H1 (cell line): ENCODE data around the gene TMEM250. TPM values are rescaled to one million over a fixed set of nuclear protein-coding genes. Genes with fewer than 3 reads are reported as not detected.

Source experiments
- CTCF ChIA-PET: fragments of 300-600 bp; sonication (Branson Sonifier 250); formaldehyde crosslinking; loops from one replicate; lab custom pipeline; 2021; ENCODE audit not compliant: partially characterized antibody; lab: Charles Lee
- POLR2A ChIA-PET: fragments of 300-600 bp; sonication (Branson Sonifier 250); formaldehyde crosslinking; loops from one replicate; lab custom pipeline; 2021; ENCODE audit warnings: inconsistent platforms; ENCODE audit not compliant: partially characterized antibody; lab: Charles Lee
- DNase-seq, 2 experiments: peaks; one replicate each; pipeline versions ENCODE4 v3.0.0 to v3.0.0-alpha.2; 2010 to 2022; ENCODE audit warnings: low spot score in 2 of 2, low read depth in 1 of 2, mixed read lengths in 1 of 2
- FAIRE-seq: peaks from 2 replicates; lab custom pipeline; 2011; peaks lifted over from hg19 to GRCh38; lab: Jason Lieb, UNC
- H2AFZ ChIP-seq: 2 replicates; pipeline ENCODE4 v1.8.1; 2012; ENCODE audit warnings: low read length, inconsistent platforms
- H2AK5ac ChIP-seq: 2 replicates; pipeline ENCODE4 v1.6.1; 2013; ENCODE audit warnings: low read depth, low read length
- H2BK120ac ChIP-seq: replicated peaks from 2 replicates; pipeline ENCODE3; 2013; ENCODE audit warnings: low read depth, low read length, inconsistent platforms
- H2BK12ac ChIP-seq: 2 replicates; pipeline ENCODE4 v1.6.1; 2013; ENCODE audit warnings: low read depth, low read length
- H2BK15ac ChIP-seq: 2 replicates; pipeline ENCODE4 v1.6.1; 2013; ENCODE audit warnings: low read length
- H2BK20ac ChIP-seq: 2 replicates; pipeline ENCODE4 v1.6.1; 2013; ENCODE audit warnings: low read length
- H2BK5ac ChIP-seq: 2 replicates; pipeline ENCODE4 v1.6.1; 2013; ENCODE audit warnings: low read depth, low read length
- H3K14ac ChIP-seq: 2 replicates; pipeline ENCODE4 v1.6.1; 2013; ENCODE audit warnings: inconsistent platforms; ENCODE audit not compliant: insufficient read length
- H3K18ac ChIP-seq: 2 replicates; pipeline ENCODE4 v1.6.1; 2013; ENCODE audit warnings: low read length; ENCODE audit errors: extremely low read depth
- H3K23ac ChIP-seq: 2 replicates; pipeline ENCODE4 v1.6.1; 2013; ENCODE audit warnings: inconsistent platforms; ENCODE audit not compliant: insufficient read length
- H3K23me2 ChIP-seq: 2 replicates; pipeline ENCODE4 v1.6.1; 2013; ENCODE audit warnings: low read depth, low read length
- H3K27ac ChIP-seq: 2 replicates; pipeline ENCODE4 v1.6.1; 2011; ENCODE audit warnings: low read depth, low read length, inconsistent platforms
- H3K27me3 ChIP-seq, 4 experiments: replicated peaks in 1 of 4; 1 replicate in 1 of 4; 2 replicates in 3 of 4; pipeline versions ENCODE4 v1.6.1 to v1.8.1; 2011 to 2013; ENCODE audit warnings: low read length in 3 of 4, mild to moderate bottlenecking in 3 of 4, inconsistent platforms in 2 of 4, mixed read lengths in 2 of 4, moderate library complexity in 1 of 4; ENCODE audit not compliant: control insufficient read depth in 3 of 4, insufficient read depth in 3 of 4; ENCODE audit errors: extremely low read depth in 1 of 4
- H3K36me3 ChIP-seq, 4 experiments: 2 replicates each; pipeline versions ENCODE4 v1.6.1 to v1.8.1; 2011 to 2013; ENCODE audit warnings: mild to moderate bottlenecking in 4 of 4, low read length in 3 of 4, moderate library complexity in 2 of 4, control low read depth in 1 of 4, inconsistent platforms in 1 of 4; ENCODE audit not compliant: insufficient read depth in 4 of 4, control insufficient read depth in 2 of 4
- H3K4ac ChIP-seq: replicated peaks from 2 replicates; pipeline ENCODE3; 2013; ENCODE audit warnings: low read length, low read depth, mixed read lengths, inconsistent platforms; ENCODE audit not compliant: insufficient read length
- H3K4me1 ChIP-seq, 4 experiments: replicated peaks in 1 of 4; 1 replicate in 1 of 4; 2 replicates in 3 of 4; pipeline versions ENCODE4 v1.6.1 to v1.8.1; 2011 to 2013; ENCODE audit warnings: low read length in 3 of 4, inconsistent platforms in 2 of 4, mixed read lengths in 1 of 4; ENCODE audit not compliant: insufficient read depth in 4 of 4, control insufficient read depth in 3 of 4
- H3K4me2 ChIP-seq, 2 experiments: 2 replicates each; pipeline versions ENCODE4 v1.6.1 to v1.8.1; 2011 to 2013; ENCODE audit warnings: low read depth in 2 of 2, low read length in 2 of 2, control low read depth in 1 of 2, inconsistent platforms in 1 of 2, mild to moderate bottlenecking in 1 of 2; ENCODE audit not compliant: insufficient read depth in 1 of 2
- H3K4me3 ChIP-seq, 4 experiments: fragments of 200-600, 300-600 bp in 1 of 4; sonication (generic), shearing (Covaris generic), sonication (Bioruptor Twin) in 1 of 4; 2 replicates each; pipeline versions ENCODE4 v1.5.1 to v1.8.1; 2011 to 2016; ENCODE audit warnings: low read length in 4 of 4, low read depth in 3 of 4, control low read depth in 2 of 4, inconsistent platforms in 2 of 4, mild to moderate bottlenecking in 2 of 4, mixed read lengths in 1 of 4, moderate library complexity in 1 of 4; ENCODE audit not compliant: insufficient read depth in 2 of 4; ENCODE audit errors: extremely low read depth in 1 of 4
- H3K56ac ChIP-seq: replicated peaks from 2 replicates; pipeline ENCODE3; 2013; ENCODE audit warnings: low read depth, mild to moderate bottlenecking, mixed read lengths, low read length, inconsistent platforms; ENCODE audit not compliant: insufficient read length
- H3K79me1 ChIP-seq: 2 replicates; pipeline ENCODE4 v1.6.1; 2013; ENCODE audit warnings: low read depth, low read length, control low read depth
- H3K79me2 ChIP-seq, 2 experiments: 2 replicates each; pipeline versions ENCODE4 v1.6.1 to v1.8.1; 2012 to 2013; ENCODE audit warnings: low read length in 2 of 2, mild to moderate bottlenecking in 2 of 2, inconsistent platforms in 1 of 2; ENCODE audit not compliant: insufficient read depth in 2 of 2, control insufficient read depth in 1 of 2
- H3K9ac ChIP-seq, 4 experiments: replicated peaks in 1 of 4; 1 replicate in 1 of 4; 2 replicates in 3 of 4; pipeline versions ENCODE4 v1.6.1 to v1.8.1; 2011 to 2013; ENCODE audit warnings: low read depth in 3 of 4, low read length in 3 of 4, control low read depth in 2 of 4, mild to moderate bottlenecking in 2 of 4, moderate library complexity in 2 of 4, inconsistent platforms in 1 of 4; ENCODE audit errors: extremely low read depth in 1 of 4
- H3K9me3 ChIP-seq, 2 experiments: 2 replicates each; pipeline versions ENCODE4 v1.6.1 to v1.8.1; 2012 to 2013; ENCODE audit warnings: mild to moderate bottlenecking in 2 of 2, moderate library complexity in 2 of 2, control low read depth in 1 of 2, inconsistent platforms in 1 of 2, low read depth in 1 of 2, low read length in 1 of 2, mixed read lengths in 1 of 2; ENCODE audit not compliant: insufficient read depth in 2 of 2
- H4K20me1 ChIP-seq, 2 experiments: replicated peaks in 1 of 2; 2 replicates each; pipeline versions ENCODE3 to v1.8.1; 2011 to 2013; ENCODE audit warnings: inconsistent platforms in 2 of 2, low read length in 2 of 2, mild to moderate bottlenecking in 1 of 2; ENCODE audit not compliant: insufficient read depth in 2 of 2, control insufficient read depth in 1 of 2
- H4K5ac ChIP-seq: 2 replicates; pipeline ENCODE4 v1.6.1; 2013; ENCODE audit warnings: low read length, low read depth, mixed read lengths, inconsistent platforms; ENCODE audit not compliant: insufficient read length
- H4K8ac ChIP-seq: 2 replicates; pipeline ENCODE4 v1.8.0; 2013; ENCODE audit warnings: mild to moderate bottlenecking, moderate library complexity, low read length, inconsistent platforms; ENCODE audit not compliant: insufficient read depth; ENCODE audit errors: extremely low read depth
- H4K91ac ChIP-seq: replicated peaks from 2 replicates; pipeline ENCODE3; 2013; ENCODE audit warnings: low read length, mixed read lengths, inconsistent platforms; ENCODE audit not compliant: insufficient read length
- CHD1 ChIP-seq: IDR thresholded peaks from 2 replicates; pipeline ENCODE4 v1.6.1; 2012; ENCODE audit warnings: low read depth, low read length, improper control_type of control experiment
- CTBP2 ChIP-seq: IDR thresholded peaks from 2 replicates; pipeline ENCODE4 v1.7.0; 2011; ENCODE audit warnings: borderline replicate concordance, mild to moderate bottlenecking, moderate library complexity, mixed read lengths, low read length; ENCODE audit not compliant: insufficient read depth, insufficient read length
- HDAC6 ChIP-seq: IDR thresholded peaks from one replicate; pipeline ENCODE4 v1.7.1; 2012; ENCODE audit warnings: low read depth, mild to moderate bottlenecking, inconsistent platforms, low read length, moderate library complexity
- SAP30 ChIP-seq: fragments of 300-600 bp; sonication (generic); IDR thresholded peaks from 2 replicates; pipeline ENCODE4 v1.7.1; 2012; ENCODE audit warnings: low read length, moderate library complexity, mild to moderate bottlenecking, inconsistent platforms; ENCODE audit not compliant: insufficient read depth, insufficient replicate concordance
- SIX5 ChIP-seq: IDR thresholded peaks from 2 replicates; pipeline ENCODE4 v1.6.1; 2011; ENCODE audit warnings: mild to moderate bottlenecking, low read depth, low read length
- TAF1 ChIP-seq: IDR thresholded peaks from 2 replicates; pipeline ENCODE4 v1.6.1; 2011; ENCODE audit warnings: mild to moderate bottlenecking, low read depth, low read length
- TAF7 ChIP-seq: optimal IDR thresholded peaks from 2 replicates; pipeline ENCODE3; 2011; ENCODE audit warnings: low read depth, mild to moderate bottlenecking, inconsistent platforms, low read length, moderate library complexity, borderline replicate concordance
- WGBS, 2 experiments: shearing (Covaris generic) in 1 of 2; methylation state at CpG; one replicate each; pipeline versions ENCODE4 v1.1.6 to v1.1.7; 2013 to 2015; ENCODE audit warnings: low lambda C conversion rate in 2 of 2, mixed read lengths in 2 of 2, inconsistent platforms in 1 of 2, low coverage in 1 of 2, missing lambda C conversion rate in 1 of 2; ENCODE audit not compliant: insufficient replicate concordance in 2 of 2, insufficient coverage in 1 of 2, insufficient read length in 1 of 2; ENCODE audit errors: extremely low coverage in 1 of 2, missing lambda C conversion rate in 1 of 2; 5-methylcytosine and 5-hydroxymethylcytosine counted together
- polyA plus RNA-seq, 7 experiments: library from polyadenylated mRNA; depleted of rRNA in 3 of 7; stranded (reverse) in 5 of 7; unstranded in 2 of 7; fragments of >200 nt in 5 of 7; fragments of 200-250 nt in 2 of 7; gene quantifications; 1 replicate in 5 of 7; 2 replicates in 1 of 7; 4 replicates in 1 of 7; pipeline versions ENCODE4 v1.2.1 to v1.2.3, GENCODE V29; 2011 to 2013; ENCODE audit warnings: missing spikeins in 2 of 7, mixed read lengths in 2 of 7
- total RNA-seq: library from RNA; stranded (reverse); fragmentation: NEBNext Ultra II Directional; extraction: Animal tissue kit (Norgen Biotek cat#: 25700); gene quantifications from 2 replicates; pipeline ENCODE4 v1.2.1, GENCODE V29; 2021
- TF ChIP-seq, protein P1 (sequence below): IDR thresholded peaks from 2 replicates; pipeline ENCODE4 v1.6.1; 2012; ENCODE audit warnings: low read length, inconsistent platforms

Gene TMEM250
- total and polyA plus RNA-seq, 2 of the 8 experiments (the other 6 are each of a cell fraction or from before 2014, with no cell fraction given), result 22.3 to 34.9 TPM

GRCh38 chr9:136160995-136161610, 42.4 kb upstream of the TMEM250 start:
- Histone ChIP-seq H2AFZ (no peak overlapping the region), H3K56ac (no peak overlapping the region), H4K91ac (no peak overlapping the region), H2BK20ac (no peak overlapping the region), H3K23me2 (no peaks in the 10 kb centered on the region), H3K4ac (no peak overlapping the region), H2BK15ac (0 out of 2 replicates have a peak overlapping the region, but pooled peaks have one; percentile 21), H2BK5ac (no peak overlapping the region), H2BK120ac (no peak overlapping the region), H4K20me1 (no peaks in the 10 kb centered on the region), H4K8ac (peak overlapping the region; percentile 1; the same call in 1 of the 2 replicates), H2AK5ac (peak overlapping the region; percentile 54; the same call in 1 of the 2 replicates), H4K5ac (no peak overlapping the region), H3K36me3 (no peaks in the 10 kb centered on the region), H3K9ac (no peak overlapping the region; a peak in 1 of 7 replicates), H3K79me1 (no peaks in the 10 kb centered on the region), H3K27ac (no peak overlapping the region), H3K4me2 (no peak overlapping the region), H3K4me1 (peaks cover 0 to 9% (median 4%) of the 10 kb centered on the region in 4 experiments; a peak in 2 of 7 replicates), H2BK12ac (peak overlapping the region; percentile 60; the same call in 1 of the 2 replicates), H3K9me3 (no peaks in the 10 kb centered on the region), H3K14ac (no peak overlapping the region), H3K4me3 (no peak overlapping the region), H3K27me3 (no peaks in the 10 kb centered on the region), H3K23ac (no peak overlapping the region), H3K79me2 (no peaks in the 10 kb centered on the region), H3K18ac (no peak overlapping the region)
- DNase-seq (peak in 1 of 2 experiments; percentile 40), FAIRE-seq (no peak)
- CTCF ChIA-PET, result interaction anchor here (1.2 to 3.4 kb wide), 4 partner anchors 8 to 22 kb away, joined by 4 to 13 read pairs (median 8); no protein-coding TSS in a partner anchor
- 89% methylated on average over 10 of the region's 10 CpGs; no CpG with 5 or more reads in 1 of the 2 experiments for WGBS, 2 experiments
- POLR2A ChIA-PET, result interaction anchor here (0.6 kb wide), 1 partner anchor 708 kb away, joined by 3 read pairs; no protein-coding TSS in a partner anchor
- TF ChIP-seq SIX5, result no peak
- no peak for TF ChIP-seq CHD1
- TF ChIP-seq, protein P1, sequence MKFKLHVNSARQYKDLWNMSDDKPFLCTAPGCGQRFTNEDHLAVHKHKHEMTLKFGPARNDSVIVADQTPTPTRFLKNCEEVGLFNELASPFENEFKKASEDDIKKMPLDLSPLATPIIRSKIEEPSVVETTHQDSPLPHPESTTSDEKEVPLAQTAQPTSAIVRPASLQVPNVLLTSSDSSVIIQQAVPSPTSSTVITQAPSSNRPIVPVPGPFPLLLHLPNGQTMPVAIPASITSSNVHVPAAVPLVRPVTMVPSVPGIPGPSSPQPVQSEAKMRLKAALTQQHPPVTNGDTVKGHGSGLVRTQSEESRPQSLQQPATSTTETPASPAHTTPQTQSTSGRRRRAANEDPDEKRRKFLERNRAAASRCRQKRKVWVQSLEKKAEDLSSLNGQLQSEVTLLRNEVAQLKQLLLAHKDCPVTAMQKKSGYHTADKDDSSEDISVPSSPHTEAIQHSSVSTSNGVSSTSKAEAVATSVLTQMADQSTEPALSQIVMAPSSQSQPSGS, result no peak
- TF ChIP-seq HDAC6, result no peak
- TF ChIP-seq TAF7, result no peak
- TF ChIP-seq SAP30, result no peak
- no peak for TF ChIP-seq TAF1
- TF ChIP-seq CTBP2, result no peak
